ENCODE measurements around the gene SAMD4B. TPM values are rescaled to one million over a fixed set of nuclear protein-coding genes. Genes with fewer than 3 reads are reported as not detected.

Gene SAMD4B
- total RNA-seq, 1 experiment from 2014 or later: 135 TPM

GRCh38 chr19:39356647-39357046, 14.4 kb downstream of the SAMD4B start:
- Histone ChIP-seq H3K4ac (ENCODE audit: low read depth, low read length) (no peak overlapping the region), H3K27me3 (ENCODE audit: insufficient read depth, low read length) (no peaks in the 10 kb centered on the region; the same call in 1 of the 2 replicates), H3K14ac (ENCODE audit: insufficient read depth, low read length) (no peak overlapping the region), H4K5ac (ENCODE audit: insufficient read length, low read depth, low read length) (no peak overlapping the region), H3K4me1 (ENCODE audit: insufficient read depth, low read length) (no peaks in the 10 kb centered on the region), H3T11ph (ENCODE audit: low read length) (no peak overlapping the region), H3K9ac (ENCODE audit: extremely low read depth, insufficient read length, low read length) (no peak overlapping the region), H4K8ac (replicated peaks; ENCODE audit: insufficient read length, low read depth, low read length) (no peak overlapping the region), H3K4me2 (ENCODE audit: insufficient read depth, insufficient read length, low read length) (no peak overlapping the region), H2BK120ac (ENCODE audit: low read depth, low read length, poor library complexity, severe bottlenecking) (no peak overlapping the region), H3K23me2 (ENCODE audit: insufficient read length, low read depth, low read length, poor library complexity, severe bottlenecking) (no peaks in the 10 kb centered on the region), H3K23ac (ENCODE audit: insufficient read length, low read depth, low read length) (no peak overlapping the region), H3K9me3 (ENCODE audit: control insufficient read depth, low read depth, low read length) (no peaks in the 10 kb centered on the region), H2BK20ac (ENCODE audit: low read depth, low read length, poor library complexity, severe bottlenecking) (no peak overlapping the region), H4K20me1 (ENCODE audit: control insufficient read depth, insufficient read depth, insufficient read length) (no peaks in the 10 kb centered on the region), H3K27ac (ENCODE audit: insufficient read length, low read depth, low read length) (no peak overlapping the region), H2AFZ (ENCODE audit: low read length) (no peak overlapping the region), H3K18ac (ENCODE audit: insufficient read length, low read depth, low read length) (no peak overlapping the region), H3K56ac (ENCODE audit: insufficient read length, low read depth, low read length) (no peak overlapping the region), H3K79me1 (ENCODE audit: insufficient read depth, low read depth, low read length, poor library complexity, severe bottlenecking) (no peaks in the 10 kb centered on the region), H2AK5ac (ENCODE audit: insufficient read length, low read length) (no peak overlapping the region), H4K91ac (ENCODE audit: insufficient read length, low read depth, low read length) (no peak overlapping the region), H2BK12ac (ENCODE audit: insufficient read length, low read depth, low read length) (no peak overlapping the region), H3K79me2 (ENCODE audit: insufficient read depth, low read length) (no peaks in the 10 kb centered on the region), H2BK15ac (ENCODE audit: low read depth, low read length) (no peak overlapping the region), H2BK5ac (ENCODE audit: insufficient read length, low read length) (no peak overlapping the region)
- no CpG with 5 or more reads among the region's 18 CpGs for WGBS (ENCODE audit: extremely low coverage, insufficient read length, low lambda C conversion rate)
- TF ChIP-seq CTCF (conservative IDR thresholded peaks at IDR 0.05): no peak
- DNase-seq: no peak
- H3K9me3 Mint-ChIP-seq: no peaks in the 10 kb centered on the region
- no peak overlapping the region for H3K4me3 Mint-ChIP-seq
- peaks cover 46 to 79% (median 78%) of the 10 kb centered on the region in 3 experiments for H3K36me3 Mint-ChIP-seq (ENCODE audit: insufficient read depth in 1 of 3, low read depth in 3 of 3)
- no peaks in the 10 kb centered on the region for H3K4me1 Mint-ChIP-seq
- H3K27ac Mint-ChIP-seq: no peak overlapping the region
- no peaks in the 10 kb centered on the region; the same call in 1 of the 2 replicates for H3K27me3 Mint-ChIP-seq (ENCODE audit: low read depth)
